ENCODE data around the gene RIC8B. TPM values are rescaled to one million over a fixed set of nuclear protein-coding genes. Genes with fewer than 3 reads are reported as not detected.

The RIC8B gene
- total RNA-seq, 1 experiment from 2014 or later, result 7.8 TPM

DNA sequence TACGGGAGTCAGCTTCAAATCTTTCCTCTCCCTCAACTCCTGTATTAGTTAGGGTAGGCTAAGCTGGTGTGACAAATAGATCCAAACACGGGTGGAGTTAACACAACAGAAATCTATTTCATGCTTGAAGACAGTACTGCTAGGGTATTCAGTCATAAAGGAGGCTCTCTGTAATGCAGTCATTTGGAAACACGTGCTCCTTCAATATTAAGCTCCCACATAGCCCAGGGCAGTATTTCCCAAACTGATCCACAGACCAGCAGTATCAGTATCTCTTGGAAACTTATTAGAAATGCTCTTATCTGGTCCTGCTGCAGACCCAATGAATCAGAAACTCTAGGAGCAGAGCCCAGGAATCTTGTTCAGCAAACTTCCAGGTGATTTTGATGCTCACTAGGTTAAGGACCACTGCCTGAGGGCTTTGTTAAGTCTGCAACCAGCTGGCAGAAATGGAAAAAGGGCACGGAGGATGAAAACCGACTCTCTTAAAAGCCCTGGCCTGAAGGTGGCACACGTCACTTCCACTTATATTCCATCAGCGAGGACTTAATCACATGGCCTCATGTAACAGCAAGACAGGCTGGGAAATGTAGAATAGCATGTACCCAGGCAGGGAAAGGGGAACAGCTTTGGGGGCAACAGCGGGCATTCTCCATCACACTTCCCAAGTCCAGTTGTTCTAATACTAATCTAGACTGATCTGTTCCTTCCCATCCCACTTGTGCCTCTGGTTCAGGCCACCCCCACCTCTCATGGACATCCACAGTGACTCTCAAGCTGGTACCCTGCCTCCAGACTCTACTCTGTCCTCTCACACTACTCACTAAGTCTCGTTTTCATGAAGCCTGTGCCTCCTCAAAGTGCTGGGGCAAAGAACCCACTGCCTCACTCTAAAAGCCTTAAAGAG is 38.2 kb upstream of the RIC8B start:
- intact Hi-C loops (cut with micrococcal nuclease; ENCODE audit: unreplicated experiment), result no loop called here
- ChIA-PET POLR2A (no interaction called here), CTCF (interaction anchor here (0.8 kb wide), 1 partner anchor 120 kb away, joined by 3 read pairs; no protein-coding TSS in a partner anchor)
- TF ChIP-seq, protein P1, sequence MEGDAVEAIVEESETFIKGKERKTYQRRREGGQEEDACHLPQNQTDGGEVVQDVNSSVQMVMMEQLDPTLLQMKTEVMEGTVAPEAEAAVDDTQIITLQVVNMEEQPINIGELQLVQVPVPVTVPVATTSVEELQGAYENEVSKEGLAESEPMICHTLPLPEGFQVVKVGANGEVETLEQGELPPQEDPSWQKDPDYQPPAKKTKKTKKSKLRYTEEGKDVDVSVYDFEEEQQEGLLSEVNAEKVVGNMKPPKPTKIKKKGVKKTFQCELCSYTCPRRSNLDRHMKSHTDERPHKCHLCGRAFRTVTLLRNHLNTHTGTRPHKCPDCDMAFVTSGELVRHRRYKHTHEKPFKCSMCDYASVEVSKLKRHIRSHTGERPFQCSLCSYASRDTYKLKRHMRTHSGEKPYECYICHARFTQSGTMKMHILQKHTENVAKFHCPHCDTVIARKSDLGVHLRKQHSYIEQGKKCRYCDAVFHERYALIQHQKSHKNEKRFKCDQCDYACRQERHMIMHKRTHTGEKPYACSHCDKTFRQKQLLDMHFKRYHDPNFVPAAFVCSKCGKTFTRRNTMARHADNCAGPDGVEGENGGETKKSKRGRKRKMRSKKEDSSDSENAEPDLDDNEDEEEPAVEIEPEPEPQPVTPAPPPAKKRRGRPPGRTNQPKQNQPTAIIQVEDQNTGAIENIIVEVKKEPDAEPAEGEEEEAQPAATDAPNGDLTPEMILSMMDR (IDR thresholded peaks at IDR 0.05; ENCODE audit: insufficient read depth in 1 of 2, low read depth in 1 of 2, low read length in 1 of 2, severe bottlenecking in 1 of 2, unreplicated experiment in 1 of 2), result no peak
- H3K27ac Mint-ChIP-seq (ENCODE audit: unreplicated experiment), result no peak overlapping the region
- Histone ChIP-seq H3K9me3 (no peaks in the 10 kb centered on the region), H3K27me3 (replicated peaks; ENCODE audit: control insufficient read depth, insufficient read depth, low read length) (0 out of 2 replicates have a peak, but pooled peaks cover 1% of the 10 kb centered on the region), H3K4me1 (peaks cover 10% of the 10 kb centered on the region), H3K36me3 (ENCODE audit: control insufficient read depth, insufficient read depth, low read length) (no peaks in the 10 kb centered on the region), H3K4me3 (ENCODE audit: low read depth, low read length) (no peak overlapping the region)
- H3K9me3 Mint-ChIP-seq (ENCODE audit: unreplicated experiment), result no peaks in the 10 kb centered on the region
- BruUV-seq (replicated peaks), result no TSS peak
- peaks cover 7% of the 10 kb centered on the region for H3K27me3 Mint-ChIP-seq (ENCODE audit: insufficient read depth, unreplicated experiment)
- no peaks in the 10 kb centered on the region for H3K36me3 Mint-ChIP-seq (ENCODE audit: insufficient read depth, unreplicated experiment)
- H3K4me3 Mint-ChIP-seq (ENCODE audit: unreplicated experiment), result no peak overlapping the region
- H3K4me1 Mint-ChIP-seq (ENCODE audit: low read depth, unreplicated experiment), result no peaks in the 10 kb centered on the region
- no peak for DNase-seq

DNA sequence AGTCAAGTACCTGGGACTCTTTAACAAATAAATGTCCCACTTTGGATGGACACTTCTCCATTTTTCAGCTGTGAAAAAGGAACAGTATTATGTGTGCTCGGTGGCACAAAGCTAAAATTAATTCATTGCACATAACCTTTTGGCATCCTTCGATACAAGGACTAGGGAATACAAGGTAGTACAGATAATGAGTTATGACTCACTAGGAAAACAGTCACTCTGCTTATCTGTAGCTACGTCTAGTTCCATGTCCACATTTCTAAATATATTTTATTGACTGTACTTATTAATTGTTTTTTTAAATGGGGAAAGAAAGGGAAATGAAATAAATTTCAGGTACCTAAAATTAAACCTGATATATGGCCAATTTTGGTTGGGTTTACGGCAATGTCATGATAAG is 35.2 kb upstream of the RIC8B start:
- Mint-ChIP-seq H3K4me3 (ENCODE audit: unreplicated experiment) (no peak overlapping the region), H3K4me1 (ENCODE audit: low read depth, unreplicated experiment) (no peaks in the 10 kb centered on the region), H3K27ac (ENCODE audit: unreplicated experiment) (no peak overlapping the region), H3K27me3 (ENCODE audit: insufficient read depth, unreplicated experiment) (peaks cover 7% of the 10 kb centered on the region), H3K9me3 (ENCODE audit: unreplicated experiment) (no peaks in the 10 kb centered on the region), H3K36me3 (ENCODE audit: insufficient read depth, unreplicated experiment) (no peaks in the 10 kb centered on the region)
- 0 out of 2 replicates have a peak, but pooled peaks cover 1% of the 10 kb centered on the region for H3K27me3 ChIP-seq (replicated peaks; ENCODE audit: control insufficient read depth, insufficient read depth, low read length)
- no peaks in the 10 kb centered on the region for H3K9me3 ChIP-seq
- H3K4me1 ChIP-seq, result peaks cover 10% of the 10 kb centered on the region
- TF ChIP-seq, protein P1 (IDR thresholded peaks at IDR 0.05; ENCODE audit: insufficient read depth in 1 of 2, low read depth in 1 of 2, low read length in 1 of 2, severe bottlenecking in 1 of 2, unreplicated experiment in 1 of 2), result no peak
- intact Hi-C loops (cut with micrococcal nuclease; ENCODE audit: unreplicated experiment), result no loop called here
- ChIA-PET CTCF (no interaction called here), POLR2A (no interaction called here)
- no TSS peak for BruUV-seq (replicated peaks)
- no peaks in the 10 kb centered on the region for H3K36me3 ChIP-seq (ENCODE audit: control insufficient read depth, insufficient read depth, low read length)
- DNase-seq, result no peak
- no peak overlapping the region for H3K4me3 ChIP-seq (ENCODE audit: low read depth, low read length)

DNA sequence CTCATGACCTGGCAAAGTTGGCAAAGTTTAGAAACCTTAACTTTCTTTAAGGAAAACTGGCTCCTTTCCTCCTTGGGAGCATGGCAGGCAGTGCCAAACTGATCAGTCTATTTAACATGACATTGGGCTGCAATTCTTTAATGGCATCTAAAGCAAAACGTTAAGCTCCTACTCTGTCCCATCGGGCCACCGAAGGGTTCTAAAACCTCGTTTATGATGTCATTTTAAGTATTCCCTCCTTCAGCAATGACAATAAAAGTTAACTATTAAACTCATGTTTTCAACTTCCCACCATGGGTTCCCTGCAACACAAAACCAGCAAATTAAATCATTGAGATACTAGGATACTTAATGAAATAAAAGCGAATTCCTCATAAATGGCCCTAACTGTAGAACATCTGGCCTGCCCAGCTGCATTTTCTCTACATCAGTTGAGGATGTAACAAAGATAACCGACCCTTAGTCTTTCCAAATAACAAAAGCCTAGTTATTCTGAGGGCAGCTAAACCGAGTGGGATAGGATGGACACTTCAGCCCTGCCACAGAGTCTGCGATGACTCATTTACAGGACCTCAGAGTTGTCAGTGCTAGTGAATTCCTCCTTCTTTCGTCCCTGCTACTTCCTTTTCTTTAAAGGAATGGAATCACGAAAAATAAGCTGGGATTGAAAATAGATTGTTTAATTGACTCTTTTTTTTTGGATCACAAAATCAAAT is 34.5 kb upstream of the RIC8B start:
- H3K4me3 ChIP-seq (ENCODE audit: low read depth, low read length), result no peak overlapping the region
- H3K4me3 Mint-ChIP-seq (ENCODE audit: unreplicated experiment), result peak overlapping the region; percentile 19
- H3K4me1 Mint-ChIP-seq (ENCODE audit: low read depth, unreplicated experiment), result no peaks in the 10 kb centered on the region
- H3K4me1 ChIP-seq, result peaks cover 10% of the 10 kb centered on the region
- DNase-seq, result no peak
- H3K36me3 ChIP-seq (ENCODE audit: control insufficient read depth, insufficient read depth, low read length), result no peaks in the 10 kb centered on the region
- peaks cover 3% of the 10 kb centered on the region for H3K27me3 Mint-ChIP-seq (ENCODE audit: insufficient read depth, unreplicated experiment)
- 0 out of 2 replicates have a peak, but pooled peaks cover 1% of the 10 kb centered on the region for H3K27me3 ChIP-seq (replicated peaks; ENCODE audit: control insufficient read depth, insufficient read depth, low read length)
- H3K9me3 ChIP-seq, result no peaks in the 10 kb centered on the region
- TF ChIP-seq, protein P1 (IDR thresholded peaks at IDR 0.05; ENCODE audit: insufficient read depth in 1 of 2, low read depth in 1 of 2, low read length in 1 of 2, severe bottlenecking in 1 of 2, unreplicated experiment in 1 of 2), result no peak
- intact Hi-C loops (cut with micrococcal nuclease; ENCODE audit: unreplicated experiment), result no loop called here
- ChIA-PET CTCF (no interaction called here), POLR2A (no interaction called here)
- H3K9me3 Mint-ChIP-seq (ENCODE audit: unreplicated experiment), result no peaks in the 10 kb centered on the region
- H3K27ac Mint-ChIP-seq (ENCODE audit: unreplicated experiment), result no peak overlapping the region
- no TSS peak for BruUV-seq (replicated peaks)
- no peaks in the 10 kb centered on the region for H3K36me3 Mint-ChIP-seq (ENCODE audit: insufficient read depth, unreplicated experiment)

All from Caco-2 (cell line).